ENCODE results near the gene CCDC174. TPM values are rescaled to one million over a fixed set of nuclear protein-coding genes. Genes with fewer than 3 reads are reported as not detected.

CCDC174 gene
- total RNA-seq, 1 experiment from 2014 or later, result 16.0 TPM

DNA sequence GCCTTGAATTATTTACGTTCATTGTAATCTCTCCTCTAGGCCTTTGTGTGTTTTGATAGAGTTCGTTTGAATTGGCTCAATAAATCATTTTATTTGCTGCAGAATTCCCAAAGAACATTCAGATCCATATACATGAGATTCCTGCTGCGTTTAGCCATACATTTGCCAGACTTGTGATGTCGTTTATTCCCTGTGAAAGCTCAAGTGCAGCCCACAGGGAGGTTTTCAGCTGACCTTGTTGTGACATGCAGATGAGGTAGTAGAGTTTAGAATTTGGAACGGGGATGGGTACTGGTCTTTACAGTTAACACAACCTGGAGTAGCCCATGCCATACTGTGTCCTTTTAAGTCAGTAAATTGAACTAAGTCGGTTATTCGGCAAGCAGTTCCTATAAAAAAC is 23.3 kb downstream of the CCDC174 start, which contains the start of gene C3orf20:
Gene C3orf20 (plus strand): TSS at position 301 of the 400 bp plus-strand sequence. CDS start 7,573 bp downstream, outside the sequence.
- CTCF ChIA-PET, result interaction anchor here (2.4 to 5.8 kb wide), 2 partner anchors 106 to 246 kb away, joined by 35 to 59 read pairs; no protein-coding TSS in a partner anchor

DNA sequence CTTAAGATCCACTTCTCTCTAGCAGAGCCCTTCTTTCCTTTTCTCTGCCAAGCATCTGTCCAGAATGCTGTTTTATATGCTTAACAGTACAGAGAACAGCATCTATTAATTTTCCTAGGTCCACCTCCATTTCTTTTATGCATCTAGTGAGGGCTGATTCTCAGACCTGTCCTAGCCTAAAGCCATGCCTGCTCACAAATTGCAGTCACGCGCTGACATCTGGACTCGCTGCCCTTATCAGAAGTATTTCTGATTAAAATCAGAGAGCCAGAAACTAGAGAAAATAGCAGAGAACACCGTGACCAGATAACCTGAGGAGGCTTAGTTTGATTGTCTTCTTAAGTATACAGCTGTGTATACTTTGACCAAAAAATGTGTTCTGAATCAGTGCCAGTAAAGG is 25.3 kb downstream of the CCDC174 start:
- H3K4me3 Mint-ChIP-seq, result no peak overlapping the region
- no peak overlapping the region for H3K27ac Mint-ChIP-seq
- CTCF ChIA-PET, result interaction anchor here (1.0 to 5.8 kb wide), 2 partner anchors 98 to 104 kb away, joined by 3 to 59 read pairs; no protein-coding TSS in a partner anchor
- peaks cover 11% of the 10 kb centered on the region for H3K36me3 Mint-ChIP-seq
- ATAC-seq, result no peak
- POLR2A ChIA-PET, result no interaction called here
- no peaks in the 10 kb centered on the region for H3K4me1 Mint-ChIP-seq
- DNase-seq (ENCODE audit: low spot score), result no peak
- H3K27me3 Mint-ChIP-seq (ENCODE audit: low read depth), result no peaks in the 10 kb centered on the region
- peaks cover 20% of the 10 kb centered on the region for H3K9me3 Mint-ChIP-seq
- no peak for TF ChIP-seq NR3C1 (CRISPR knock-in tag; conservative IDR thresholded peaks at IDR 0.05; ENCODE audit: low read depth)
- TF ChIP-seq PRRX2 (CRISPR knock-in tag; IDR thresholded peaks at IDR 0.05), result no peak
- no peak for TF ChIP-seq TCF7 (CRISPR knock-in tag; IDR thresholded peaks at IDR 0.05; ENCODE audit: low read depth)
- no peak for TF ChIP-seq ZNF671 (CRISPR knock-in tag; IDR thresholded peaks at IDR 0.05)
- TF ChIP-seq GRHL2 (CRISPR knock-in tag; IDR thresholded peaks at IDR 0.05; ENCODE audit: insufficient replicate concordance, severe bottlenecking), result no peak
- TF ChIP-seq, protein P1, sequence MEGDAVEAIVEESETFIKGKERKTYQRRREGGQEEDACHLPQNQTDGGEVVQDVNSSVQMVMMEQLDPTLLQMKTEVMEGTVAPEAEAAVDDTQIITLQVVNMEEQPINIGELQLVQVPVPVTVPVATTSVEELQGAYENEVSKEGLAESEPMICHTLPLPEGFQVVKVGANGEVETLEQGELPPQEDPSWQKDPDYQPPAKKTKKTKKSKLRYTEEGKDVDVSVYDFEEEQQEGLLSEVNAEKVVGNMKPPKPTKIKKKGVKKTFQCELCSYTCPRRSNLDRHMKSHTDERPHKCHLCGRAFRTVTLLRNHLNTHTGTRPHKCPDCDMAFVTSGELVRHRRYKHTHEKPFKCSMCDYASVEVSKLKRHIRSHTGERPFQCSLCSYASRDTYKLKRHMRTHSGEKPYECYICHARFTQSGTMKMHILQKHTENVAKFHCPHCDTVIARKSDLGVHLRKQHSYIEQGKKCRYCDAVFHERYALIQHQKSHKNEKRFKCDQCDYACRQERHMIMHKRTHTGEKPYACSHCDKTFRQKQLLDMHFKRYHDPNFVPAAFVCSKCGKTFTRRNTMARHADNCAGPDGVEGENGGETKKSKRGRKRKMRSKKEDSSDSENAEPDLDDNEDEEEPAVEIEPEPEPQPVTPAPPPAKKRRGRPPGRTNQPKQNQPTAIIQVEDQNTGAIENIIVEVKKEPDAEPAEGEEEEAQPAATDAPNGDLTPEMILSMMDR (IDR thresholded peaks at IDR 0.05), result no peak
- TF ChIP-seq, protein P2, sequence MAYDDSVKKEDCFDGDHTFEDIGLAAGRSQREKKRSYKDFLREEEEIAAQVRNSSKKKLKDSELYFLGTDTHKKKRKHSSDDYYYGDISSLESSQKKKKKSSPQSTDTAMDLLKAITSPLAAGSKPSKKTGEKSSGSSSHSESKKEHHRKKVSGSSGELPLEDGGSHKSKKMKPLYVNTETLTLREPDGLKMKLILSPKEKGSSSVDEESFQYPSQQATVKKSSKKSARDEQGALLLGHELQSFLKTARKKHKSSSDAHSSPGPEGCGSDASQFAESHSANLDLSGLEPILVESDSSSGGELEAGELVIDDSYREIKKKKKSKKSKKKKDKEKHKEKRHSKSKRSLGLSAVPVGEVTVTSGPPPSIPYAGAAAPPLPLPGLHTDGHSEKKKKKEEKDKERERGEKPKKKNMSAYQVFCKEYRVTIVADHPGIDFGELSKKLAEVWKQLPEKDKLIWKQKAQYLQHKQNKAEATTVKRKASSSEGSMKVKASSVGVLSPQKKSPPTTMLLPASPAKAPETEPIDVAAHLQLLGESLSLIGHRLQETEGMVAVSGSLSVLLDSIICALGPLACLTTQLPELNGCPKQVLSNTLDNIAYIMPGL (CRISPR knock-in tag; IDR thresholded peaks at IDR 0.05), result no peak
- TF ChIP-seq, protein P3, sequence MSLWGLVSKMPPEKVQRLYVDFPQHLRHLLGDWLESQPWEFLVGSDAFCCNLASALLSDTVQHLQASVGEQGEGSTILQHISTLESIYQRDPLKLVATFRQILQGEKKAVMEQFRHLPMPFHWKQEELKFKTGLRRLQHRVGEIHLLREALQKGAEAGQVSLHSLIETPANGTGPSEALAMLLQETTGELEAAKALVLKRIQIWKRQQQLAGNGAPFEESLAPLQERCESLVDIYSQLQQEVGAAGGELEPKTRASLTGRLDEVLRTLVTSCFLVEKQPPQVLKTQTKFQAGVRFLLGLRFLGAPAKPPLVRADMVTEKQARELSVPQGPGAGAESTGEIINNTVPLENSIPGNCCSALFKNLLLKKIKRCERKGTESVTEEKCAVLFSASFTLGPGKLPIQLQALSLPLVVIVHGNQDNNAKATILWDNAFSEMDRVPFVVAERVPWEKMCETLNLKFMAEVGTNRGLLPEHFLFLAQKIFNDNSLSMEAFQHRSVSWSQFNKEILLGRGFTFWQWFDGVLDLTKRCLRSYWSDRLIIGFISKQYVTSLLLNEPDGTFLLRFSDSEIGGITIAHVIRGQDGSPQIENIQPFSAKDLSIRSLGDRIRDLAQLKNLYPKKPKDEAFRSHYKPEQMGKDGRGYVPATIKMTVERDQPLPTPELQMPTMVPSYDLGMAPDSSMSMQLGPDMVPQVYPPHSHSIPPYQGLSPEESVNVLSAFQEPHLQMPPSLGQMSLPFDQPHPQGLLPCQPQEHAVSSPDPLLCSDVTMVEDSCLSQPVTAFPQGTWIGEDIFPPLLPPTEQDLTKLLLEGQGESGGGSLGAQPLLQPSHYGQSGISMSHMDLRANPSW (CRISPR knock-in tag; conservative IDR thresholded peaks at IDR 0.05; ENCODE audit: low read depth), result no peak
- TF ChIP-seq, protein P4, sequence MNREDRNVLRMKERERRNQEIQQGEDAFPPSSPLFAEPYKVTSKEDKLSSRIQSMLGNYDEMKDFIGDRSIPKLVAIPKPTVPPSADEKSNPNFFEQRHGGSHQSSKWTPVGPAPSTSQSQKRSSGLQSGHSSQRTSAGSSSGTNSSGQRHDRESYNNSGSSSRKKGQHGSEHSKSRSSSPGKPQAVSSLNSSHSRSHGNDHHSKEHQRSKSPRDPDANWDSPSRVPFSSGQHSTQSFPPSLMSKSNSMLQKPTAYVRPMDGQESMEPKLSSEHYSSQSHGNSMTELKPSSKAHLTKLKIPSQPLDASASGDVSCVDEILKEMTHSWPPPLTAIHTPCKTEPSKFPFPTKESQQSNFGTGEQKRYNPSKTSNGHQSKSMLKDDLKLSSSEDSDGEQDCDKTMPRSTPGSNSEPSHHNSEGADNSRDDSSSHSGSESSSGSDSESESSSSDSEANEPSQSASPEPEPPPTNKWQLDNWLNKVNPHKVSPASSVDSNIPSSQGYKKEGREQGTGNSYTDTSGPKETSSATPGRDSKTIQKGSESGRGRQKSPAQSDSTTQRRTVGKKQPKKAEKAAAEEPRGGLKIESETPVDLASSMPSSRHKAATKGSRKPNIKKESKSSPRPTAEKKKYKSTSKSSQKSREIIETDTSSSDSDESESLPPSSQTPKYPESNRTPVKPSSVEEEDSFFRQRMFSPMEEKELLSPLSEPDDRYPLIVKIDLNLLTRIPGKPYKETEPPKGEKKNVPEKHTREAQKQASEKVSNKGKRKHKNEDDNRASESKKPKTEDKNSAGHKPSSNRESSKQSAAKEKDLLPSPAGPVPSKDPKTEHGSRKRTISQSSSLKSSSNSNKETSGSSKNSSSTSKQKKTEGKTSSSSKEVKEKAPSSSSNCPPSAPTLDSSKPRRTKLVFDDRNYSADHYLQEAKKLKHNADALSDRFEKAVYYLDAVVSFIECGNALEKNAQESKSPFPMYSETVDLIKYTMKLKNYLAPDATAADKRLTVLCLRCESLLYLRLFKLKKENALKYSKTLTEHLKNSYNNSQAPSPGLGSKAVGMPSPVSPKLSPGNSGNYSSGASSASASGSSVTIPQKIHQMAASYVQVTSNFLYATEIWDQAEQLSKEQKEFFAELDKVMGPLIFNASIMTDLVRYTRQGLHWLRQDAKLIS (CRISPR knock-in tag; IDR thresholded peaks at IDR 0.05; ENCODE audit: borderline replicate concordance), result no peak
- TF ChIP-seq MXD4 (CRISPR knock-in tag; IDR thresholded peaks at IDR 0.05; ENCODE audit: borderline replicate concordance), result no peak

More for the DNA sequence above, 23.3 kb downstream of the CCDC174 start, which contains the start of gene C3orf20:
- Mint-ChIP-seq H3K9me3 (peaks cover 4% of the 10 kb centered on the region), H3K4me1 (no peaks in the 10 kb centered on the region), H3K27me3 (ENCODE audit: low read depth) (no peaks in the 10 kb centered on the region), H3K27ac (no peak within 1 kb of the TSS), H3K4me3 (no peak within 1 kb of the TSS), H3K36me3 (peaks cover 22% of the 10 kb centered on the region)
- POLR2A ChIA-PET, result no interaction called here
- TF ChIP-seq, protein P5, sequence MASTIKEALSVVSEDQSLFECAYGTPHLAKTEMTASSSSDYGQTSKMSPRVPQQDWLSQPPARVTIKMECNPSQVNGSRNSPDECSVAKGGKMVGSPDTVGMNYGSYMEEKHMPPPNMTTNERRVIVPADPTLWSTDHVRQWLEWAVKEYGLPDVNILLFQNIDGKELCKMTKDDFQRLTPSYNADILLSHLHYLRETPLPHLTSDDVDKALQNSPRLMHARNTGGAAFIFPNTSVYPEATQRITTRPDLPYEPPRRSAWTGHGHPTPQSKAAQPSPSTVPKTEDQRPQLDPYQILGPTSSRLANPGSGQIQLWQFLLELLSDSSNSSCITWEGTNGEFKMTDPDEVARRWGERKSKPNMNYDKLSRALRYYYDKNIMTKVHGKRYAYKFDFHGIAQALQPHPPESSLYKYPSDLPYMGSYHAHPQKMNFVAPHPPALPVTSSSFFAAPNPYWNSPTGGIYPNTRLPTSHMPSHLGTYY (CRISPR knock-in tag; IDR thresholded peaks at IDR 0.05), result no peak
- TF ChIP-seq ZNF121 (CRISPR knock-in tag; IDR thresholded peaks at IDR 0.05) (no peak), TP53 (CRISPR knock-in tag; IDR thresholded peaks at IDR 0.05) (no peak), CBFB (CRISPR knock-in tag; IDR thresholded peaks at IDR 0.05; ENCODE audit: low read depth) (no peak), RELA (CRISPR knock-in tag; IDR thresholded peaks at IDR 0.05; ENCODE audit: borderline replicate concordance) (no peak), NR2C2 (CRISPR knock-in tag; IDR thresholded peaks at IDR 0.05) (no peak), TEAD4 (CRISPR knock-in tag; IDR thresholded peaks at IDR 0.05) (no peak)
- TF ChIP-seq, protein P2 (CRISPR knock-in tag; IDR thresholded peaks at IDR 0.05), result no peak
- TF ChIP-seq, protein P6, sequence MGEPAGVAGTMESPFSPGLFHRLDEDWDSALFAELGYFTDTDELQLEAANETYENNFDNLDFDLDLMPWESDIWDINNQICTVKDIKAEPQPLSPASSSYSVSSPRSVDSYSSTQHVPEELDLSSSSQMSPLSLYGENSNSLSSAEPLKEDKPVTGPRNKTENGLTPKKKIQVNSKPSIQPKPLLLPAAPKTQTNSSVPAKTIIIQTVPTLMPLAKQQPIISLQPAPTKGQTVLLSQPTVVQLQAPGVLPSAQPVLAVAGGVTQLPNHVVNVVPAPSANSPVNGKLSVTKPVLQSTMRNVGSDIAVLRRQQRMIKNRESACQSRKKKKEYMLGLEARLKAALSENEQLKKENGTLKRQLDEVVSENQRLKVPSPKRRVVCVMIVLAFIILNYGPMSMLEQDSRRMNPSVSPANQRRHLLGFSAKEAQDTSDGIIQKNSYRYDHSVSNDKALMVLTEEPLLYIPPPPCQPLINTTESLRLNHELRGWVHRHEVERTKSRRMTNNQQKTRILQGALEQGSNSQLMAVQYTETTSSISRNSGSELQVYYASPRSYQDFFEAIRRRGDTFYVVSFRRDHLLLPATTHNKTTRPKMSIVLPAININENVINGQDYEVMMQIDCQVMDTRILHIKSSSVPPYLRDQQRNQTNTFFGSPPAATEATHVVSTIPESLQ (CRISPR knock-in tag; IDR thresholded peaks at IDR 0.05), result no peak
- TF ChIP-seq, protein P7, sequence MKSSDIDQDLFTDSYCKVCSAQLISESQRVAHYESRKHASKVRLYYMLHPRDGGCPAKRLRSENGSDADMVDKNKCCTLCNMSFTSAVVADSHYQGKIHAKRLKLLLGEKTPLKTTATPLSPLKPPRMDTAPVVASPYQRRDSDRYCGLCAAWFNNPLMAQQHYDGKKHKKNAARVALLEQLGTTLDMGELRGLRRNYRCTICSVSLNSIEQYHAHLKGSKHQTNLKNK (CRISPR knock-in tag; IDR thresholded peaks at IDR 0.05), result no peak
- ATAC-seq, result no peak
- DNase-seq (ENCODE audit: low spot score), result no peak
